ENCODE data around the gene PER2. TPM values are rescaled to one million over a fixed set of nuclear protein-coding genes. Genes with fewer than 3 reads are reported as not detected.
A peak's percentile ranks its signal among the peaks of the same experiment; 100 is the strongest.

PER2 gene
- total and polyA plus RNA-seq, 9 of the 15 experiments (the other 6 are each of a cell fraction or from before 2014, with no cell fraction given) = 1.1 to 10.3 (median 2.9) TPM

- TF ChIP-seq ZBTB40 (IDR thresholded peaks at IDR 0.05) (no peak), ZBTB40 (CRISPR knock-in tag; IDR thresholded peaks at IDR 0.05) (no peak), SIN3A (IDR thresholded peaks at IDR 0.05; ENCODE audit: borderline replicate concordance in 2 of 2, control insufficient read depth in 1 of 2, low read depth in 2 of 2, low read length in 2 of 2) (peak in 1 of 2 experiments; percentile 1; a peak in 1 of 4 replicates)
Measured at GRCh38 chr2:238320648-238321281, 32.4 kb upstream of the PER2 start (continued).

Data from K562 (cell line).